Mammary epithelial cell (primary cell): ENCODE data around the gene CERS4.

Source experiments
- EZH2 ChIP-seq: IDR thresholded peaks from 2 replicates; pipeline ENCODE4 v1.6.1; 2012; ENCODE audit warnings: low read length, inconsistent platforms, borderline replicate concordance
- TF ChIP-seq, protein P1 (sequence below), 2 donors: IDR thresholded peaks in 1 of 2; conservative IDR thresholded peaks in 1 of 2; 2 replicates each; pipeline ENCODE4 v1.5.1; 2011 to 2012; ENCODE audit warnings: inconsistent platforms in 2 of 2, low read length in 2 of 2, mild to moderate bottlenecking in 2 of 2, control low read depth in 1 of 2, low read depth in 1 of 2; ENCODE audit not compliant: insufficient read depth in 1 of 2; ENCODE audit errors: extremely low read depth in 1 of 2

DNA sequence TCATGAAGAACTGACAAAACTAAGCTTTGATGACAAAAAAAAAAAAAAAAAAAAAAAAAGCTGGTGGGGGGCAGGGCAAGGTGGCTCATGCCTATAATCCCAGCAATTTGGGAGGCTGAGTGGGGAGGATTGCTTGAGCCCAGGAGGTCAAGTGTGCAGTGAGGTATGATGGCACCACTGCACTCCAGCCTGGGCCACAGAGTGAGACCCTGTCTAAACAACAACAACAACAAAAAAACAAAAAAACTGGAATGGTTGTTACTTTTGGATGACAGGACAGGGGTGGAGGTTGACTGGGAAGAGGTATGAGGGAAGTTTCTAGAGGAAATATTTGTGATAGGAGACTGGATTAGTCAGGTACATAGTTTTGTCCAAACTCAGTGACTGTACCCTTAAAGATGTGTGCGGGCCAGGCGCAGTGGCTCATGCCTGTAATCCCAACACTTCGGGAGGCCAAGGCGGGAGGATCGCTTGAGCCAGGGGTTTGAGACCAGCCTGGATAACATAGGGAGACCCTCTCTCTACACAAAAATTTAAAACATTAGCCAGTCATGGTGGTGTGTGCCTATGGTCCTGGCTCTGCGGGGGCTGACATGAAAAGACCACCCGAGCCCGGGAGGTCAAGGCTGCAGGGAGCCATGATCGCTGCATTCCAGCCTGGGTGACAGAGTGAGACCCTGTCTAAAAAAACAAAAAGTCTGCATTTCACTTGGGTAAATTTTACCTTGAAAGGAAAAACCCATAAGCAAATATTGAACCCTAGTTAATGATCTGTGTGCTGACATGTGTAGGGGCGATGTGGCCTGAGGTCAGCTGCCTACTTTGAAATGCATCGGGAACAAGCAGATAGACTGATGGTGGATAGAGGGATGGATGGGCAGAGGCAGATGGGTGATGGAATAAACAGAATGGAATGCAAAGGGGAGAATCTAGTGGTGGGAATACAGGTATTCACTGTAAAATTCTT, 37.0 kb downstream of the CERS4 start:
- TF ChIP-seq, protein P1, sequence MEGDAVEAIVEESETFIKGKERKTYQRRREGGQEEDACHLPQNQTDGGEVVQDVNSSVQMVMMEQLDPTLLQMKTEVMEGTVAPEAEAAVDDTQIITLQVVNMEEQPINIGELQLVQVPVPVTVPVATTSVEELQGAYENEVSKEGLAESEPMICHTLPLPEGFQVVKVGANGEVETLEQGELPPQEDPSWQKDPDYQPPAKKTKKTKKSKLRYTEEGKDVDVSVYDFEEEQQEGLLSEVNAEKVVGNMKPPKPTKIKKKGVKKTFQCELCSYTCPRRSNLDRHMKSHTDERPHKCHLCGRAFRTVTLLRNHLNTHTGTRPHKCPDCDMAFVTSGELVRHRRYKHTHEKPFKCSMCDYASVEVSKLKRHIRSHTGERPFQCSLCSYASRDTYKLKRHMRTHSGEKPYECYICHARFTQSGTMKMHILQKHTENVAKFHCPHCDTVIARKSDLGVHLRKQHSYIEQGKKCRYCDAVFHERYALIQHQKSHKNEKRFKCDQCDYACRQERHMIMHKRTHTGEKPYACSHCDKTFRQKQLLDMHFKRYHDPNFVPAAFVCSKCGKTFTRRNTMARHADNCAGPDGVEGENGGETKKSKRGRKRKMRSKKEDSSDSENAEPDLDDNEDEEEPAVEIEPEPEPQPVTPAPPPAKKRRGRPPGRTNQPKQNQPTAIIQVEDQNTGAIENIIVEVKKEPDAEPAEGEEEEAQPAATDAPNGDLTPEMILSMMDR (conservative IDR thresholded peaks at IDR 0.05 in 1 of 2, IDR thresholded peaks at IDR 0.05 in 1 of 2; ENCODE audit: extremely low read depth in 1 of 2, insufficient read depth in 1 of 2, low read depth in 1 of 2, low read length in 2 of 2), result no peak
- no peak for TF ChIP-seq EZH2
